Stimulated activated CD4-positive, alpha-beta T cell treated with anti-CD3 and anti-CD28 coated beads, Interleukin-2, amount 100 ng/mL, for 48 hours (primary cell): ENCODE measurements around the gene SRGAP2C.
A peak's percentile ranks its signal among the peaks of the same experiment; 100 is the strongest.
"Not testable (repeated sequence)": the region's sequence is repeated elsewhere in the genome, so short reads cannot be mapped to it uniquely, and the experiment has no call there.

Experiments used
- DNase-seq, 2 donors: peaks; one replicate each; pipeline ENCODE4 v3.0.0-alpha.2; 2020

SRGAP2C gene

DNA sequence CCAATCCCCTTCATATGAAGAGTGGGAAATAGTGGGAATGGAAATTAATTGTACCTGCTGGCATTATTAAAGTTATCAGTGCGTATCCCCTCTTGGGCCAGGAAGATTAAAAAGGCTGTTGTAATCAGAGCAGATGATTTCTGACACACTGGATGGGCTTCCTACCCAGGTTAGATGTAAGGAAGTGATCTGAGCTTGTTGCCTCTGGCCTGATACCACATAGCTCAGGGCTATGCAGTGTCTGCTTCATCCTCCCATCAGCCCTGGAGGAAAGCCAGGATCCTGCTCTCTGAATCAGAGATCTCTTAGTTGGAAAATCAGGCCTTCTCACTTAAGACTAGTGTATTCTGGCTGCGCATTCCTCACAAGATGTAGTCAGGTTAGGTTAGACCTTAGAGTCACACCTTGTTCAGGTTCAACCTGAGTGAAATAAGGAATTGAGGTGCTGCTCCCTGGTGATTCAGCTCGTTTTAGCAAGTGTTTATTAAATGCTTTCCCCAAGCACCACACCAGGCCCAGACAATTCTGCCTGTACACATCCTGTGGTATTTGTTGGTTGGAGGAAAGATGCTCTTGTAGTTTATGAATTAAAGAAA is 158.6 kb downstream of the SRGAP2C start:
- DNase-seq = not testable (repeated sequence)

DNA sequence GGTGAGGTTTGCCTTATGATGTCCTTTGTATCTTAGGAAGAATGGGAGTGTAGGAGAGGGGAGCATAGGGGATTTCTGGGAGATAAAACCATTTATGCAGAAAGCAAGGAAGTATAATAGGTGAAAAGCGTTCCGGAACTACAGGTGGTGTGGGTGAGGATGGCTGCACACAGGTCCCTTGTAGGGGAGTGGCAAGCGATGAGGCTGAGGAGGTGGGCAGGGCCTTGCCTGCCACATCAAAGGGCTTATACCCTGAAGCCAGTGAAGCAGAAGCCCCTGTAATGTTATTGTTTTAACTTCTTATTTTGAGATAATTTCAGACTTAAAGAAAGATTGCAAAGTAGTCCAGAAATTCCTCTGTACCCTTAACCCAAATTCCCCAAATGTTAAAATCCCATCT is 159.6 kb downstream of the SRGAP2C start:
- DNase-seq = not testable (repeated sequence)

DNA sequence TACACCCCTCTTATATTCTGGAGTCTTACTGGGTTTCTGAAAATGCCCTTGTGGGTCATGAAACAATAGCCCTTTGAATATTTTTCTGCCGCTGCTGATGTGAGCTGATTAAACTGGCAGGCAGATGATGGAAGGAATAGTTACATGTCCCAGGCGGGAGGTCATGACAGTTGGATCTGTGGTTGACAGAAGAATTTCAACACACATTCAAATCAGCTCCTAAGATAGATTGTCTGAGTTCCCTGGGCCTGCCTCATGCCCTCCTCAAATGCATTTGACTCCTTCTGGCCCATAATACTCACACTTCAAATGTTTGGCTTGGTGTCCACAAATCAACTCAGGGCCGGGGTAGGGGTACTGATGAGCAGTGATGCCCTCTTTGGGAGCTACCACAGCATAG is 161.9 kb downstream of the SRGAP2C start:
- DNase-seq = not testable (repeated sequence)

DNA sequence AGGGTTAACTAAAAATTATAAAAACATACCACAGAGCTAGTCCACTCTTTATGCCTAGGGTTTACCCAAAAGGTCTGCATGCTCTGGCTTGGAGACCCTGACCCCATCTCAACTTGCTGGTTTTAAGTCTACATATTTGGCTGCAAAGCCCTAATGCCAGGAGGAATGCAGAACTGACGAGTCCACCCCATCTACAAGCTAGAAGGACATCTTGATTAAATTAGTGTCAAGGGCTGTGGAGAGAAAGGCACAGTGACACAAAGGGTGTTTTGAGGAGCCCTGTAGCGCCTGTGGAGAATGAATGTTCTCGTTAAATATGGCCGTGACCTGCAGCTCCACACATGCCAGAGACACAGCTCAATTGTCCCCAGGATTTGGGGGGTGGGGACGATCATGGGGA is 162.7 kb downstream of the SRGAP2C start:
- DNase-seq = not testable (repeated sequence)

GRCh38 chr1:121348115-121348514 is 163.3 kb downstream of the SRGAP2C start:
- not testable (repeated sequence) for DNase-seq

- not testable (repeated sequence) for DNase-seq
These were observed 164.7 kb downstream of the SRGAP2C start for GRCh38 chr1:121349332-121349967.

GRCh38 chr1:121355711-121356420 is 171.1 kb downstream of the SRGAP2C start:
- not testable (repeated sequence) for DNase-seq

DNA sequence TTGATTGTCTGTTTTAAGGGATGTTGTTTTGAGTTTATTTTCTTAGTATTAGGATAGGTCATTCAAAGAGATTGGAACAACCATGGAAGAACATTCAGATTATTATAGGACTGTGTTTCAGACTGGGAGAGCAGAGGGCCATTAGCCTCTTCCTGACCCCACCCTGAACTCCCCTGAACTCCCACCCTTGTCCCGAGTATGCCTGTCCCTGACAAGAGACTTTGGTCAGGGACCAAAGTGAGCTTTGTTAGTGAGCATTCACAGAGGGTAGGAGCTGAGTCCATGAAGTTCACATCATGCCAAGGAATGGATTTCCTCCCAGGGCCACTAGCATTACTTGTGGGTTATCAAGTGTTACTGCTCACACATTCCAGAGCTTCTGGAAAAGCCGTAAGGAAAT is 172.0 kb downstream of the SRGAP2C start:
- not testable (repeated sequence) for DNase-seq

- not testable (repeated sequence) for DNase-seq
These were observed 175.8 kb downstream of the SRGAP2C start for GRCh38 chr1:121360531-121360930.

GRCh38 chr1:121361451-121362233 is 176.9 kb downstream of the SRGAP2C start:
- not testable (repeated sequence) for DNase-seq

- DNase-seq = not testable (repeated sequence)
These were observed 177.6 kb downstream of the SRGAP2C start for GRCh38 chr1:121362234-121362883.

- DNase-seq = not testable (repeated sequence)
These were observed 180.5 kb downstream of the SRGAP2C start for GRCh38 chr1:121365316-121365715.

GRCh38 chr1:121365723-121366122 is 180.9 kb downstream of the SRGAP2C start:
- DNase-seq = peak in 1 of 2 donors; percentile 22

GRCh38 chr1:121366171-121366570 is 181.4 kb downstream of the SRGAP2C start:
- not testable (repeated sequence) for DNase-seq

- DNase-seq = not testable (repeated sequence)
These were observed 184.1 kb downstream of the SRGAP2C start for GRCh38 chr1:121368910-121369309.

DNA sequence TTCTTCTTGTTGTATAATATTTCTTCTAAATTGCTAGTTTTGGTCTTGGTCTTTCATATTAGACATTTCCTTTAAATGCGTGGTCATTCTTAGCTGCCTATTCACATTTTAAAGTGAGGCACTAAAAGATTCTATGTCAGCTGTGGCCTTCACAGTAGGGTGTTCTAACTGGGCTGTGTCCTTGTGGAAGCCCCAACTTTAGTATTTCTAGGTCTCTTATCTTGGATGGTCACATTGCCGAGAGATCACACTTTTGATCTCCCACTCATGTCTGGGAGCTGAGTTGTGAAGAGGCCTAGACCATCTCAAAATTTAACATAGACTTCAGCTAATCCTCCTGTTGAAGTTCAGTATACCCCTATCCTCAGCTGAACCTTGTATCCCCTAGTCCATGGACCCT is 185.2 kb downstream of the SRGAP2C start:
- DNase-seq = not testable (repeated sequence)

DNA sequence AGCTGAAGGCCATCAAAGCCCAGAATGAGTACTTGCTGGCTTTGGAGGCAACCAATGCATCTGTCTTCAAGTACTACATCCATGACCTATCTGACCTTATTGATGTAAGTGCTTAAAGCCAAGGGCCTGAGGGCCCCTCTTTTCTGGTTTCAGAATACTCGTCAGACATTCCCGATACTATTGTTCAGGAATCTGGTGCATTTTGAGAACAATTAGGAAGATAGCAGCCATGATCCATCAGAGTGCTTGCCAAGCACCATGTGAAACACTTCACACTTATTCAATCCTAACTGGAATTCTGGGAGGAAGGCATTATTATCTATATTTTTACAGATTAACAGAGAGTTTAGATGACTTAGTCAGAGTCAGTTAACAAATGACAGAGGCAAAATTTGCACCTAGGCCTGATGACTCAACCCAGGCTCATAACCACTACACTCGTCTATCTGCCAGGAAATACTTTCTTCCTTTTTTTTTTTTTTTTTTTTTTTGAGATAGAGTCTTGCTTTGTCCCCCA is 190.1 kb downstream of the SRGAP2C start:
- not testable (repeated sequence) for DNase-seq

DNA sequence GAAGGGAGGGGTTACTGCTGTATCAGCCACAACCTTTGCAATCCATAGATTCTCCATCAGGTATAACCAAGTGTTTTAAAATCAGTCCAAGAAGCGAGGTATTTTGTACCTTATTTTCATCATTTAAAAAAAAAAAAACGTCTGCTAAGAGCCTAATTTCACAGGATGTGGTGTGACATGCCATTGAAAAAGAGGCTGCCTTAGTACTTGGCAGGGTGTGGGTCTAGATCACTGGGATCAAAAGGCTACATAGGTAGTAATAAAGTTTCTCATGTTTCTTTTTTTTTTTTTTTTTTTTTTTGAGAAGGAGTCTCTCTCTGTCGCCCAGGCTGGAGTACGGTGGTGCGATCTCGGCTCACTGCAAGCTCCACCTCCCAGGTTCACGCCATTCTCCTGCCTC is 192.2 kb downstream of the SRGAP2C start:
- not testable (repeated sequence) for DNase-seq

DNA sequence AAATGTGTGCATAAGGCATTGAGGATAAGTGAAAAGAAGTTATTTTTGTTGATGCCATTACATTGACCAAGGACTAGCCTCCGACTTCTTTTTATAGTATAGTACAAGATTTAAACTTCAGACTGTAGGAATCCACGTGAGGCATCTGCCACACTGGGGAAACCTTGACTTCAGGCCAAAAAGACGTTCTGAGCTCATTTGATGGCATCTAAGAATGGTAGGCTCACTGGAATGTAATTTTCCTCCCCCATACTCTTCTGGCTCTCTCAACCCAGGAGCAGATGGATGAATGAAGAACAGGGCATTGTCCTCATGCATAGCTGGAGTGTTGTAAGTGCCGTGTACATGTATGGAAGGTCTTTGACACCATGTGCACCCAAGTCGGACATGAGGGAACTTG is 194.0 kb downstream of the SRGAP2C start:
- DNase-seq = not testable (repeated sequence)

- DNase-seq = not testable (repeated sequence)
These were observed 200.0 kb downstream of the SRGAP2C start for GRCh38 chr1:121384754-121385153.

DNA sequence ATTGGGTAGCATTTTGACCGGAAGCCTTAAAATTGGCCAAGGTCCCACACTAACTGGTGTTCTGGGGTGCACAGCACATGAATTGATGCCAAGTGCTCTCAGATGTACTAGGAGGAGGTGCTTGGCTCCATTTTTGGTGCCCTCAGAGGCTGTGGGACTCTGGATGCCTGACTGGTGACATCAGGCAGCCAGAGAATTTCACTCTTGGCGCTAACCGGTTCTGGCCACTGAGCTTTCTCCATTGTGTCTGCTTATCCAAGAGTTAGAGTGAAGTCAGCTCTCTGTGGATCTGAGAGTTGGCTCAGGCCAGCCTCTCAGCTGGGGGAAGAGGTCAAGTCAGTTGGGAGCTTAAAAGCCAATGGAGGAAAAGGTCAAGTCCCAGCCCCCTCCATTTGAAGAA is 200.4 kb downstream of the SRGAP2C start:
- not testable (repeated sequence) for DNase-seq
